ENCODE data around the gene HARS1.

HARS1 gene

GRCh38 chr5:140700177-140701144, 9.3 kb upstream of the HARS1 start, which contains the start of gene ZMAT2:
Gene ZMAT2 (plus strand): TSS chr5:140700447. CDS start chr5:140700461, 14 bp downstream.
- in situ Hi-C loops (cut with MboI; ENCODE audit: low pct_unique_long_range_greater_than_20kb, low sequenced_read_pairs, unreplicated experiment), result no loop called here
- no peak for TF ChIP-seq CTCF (IDR thresholded peaks at IDR 0.05; ENCODE audit: extremely low read depth, insufficient read depth, missing control alignments)
- peak; percentile 93 for DNase-seq (ENCODE audit: low spot score)

- DNase-seq (ENCODE audit: low spot score), result no peak
- in situ Hi-C loops (cut with MboI; ENCODE audit: low pct_unique_long_range_greater_than_20kb, low sequenced_read_pairs, unreplicated experiment), result no loop called here
- TF ChIP-seq CTCF (IDR thresholded peaks at IDR 0.05; ENCODE audit: extremely low read depth, insufficient read depth, missing control alignments), result no peak
These were observed 5.8 kb upstream of the HARS1 start for GRCh38 chr5:140696891-140697492.

GRCh38 chr5:140694276-140694675, 3.1 kb upstream of the HARS1 start:
- in situ Hi-C loops (cut with MboI; ENCODE audit: low pct_unique_long_range_greater_than_20kb, low sequenced_read_pairs, unreplicated experiment), result no loop called here
- no peak for TF ChIP-seq CTCF (IDR thresholded peaks at IDR 0.05; ENCODE audit: extremely low read depth, insufficient read depth, missing control alignments)
- DNase-seq (ENCODE audit: low spot score), result no peak

GRCh38 chr5:140690376-140690932, 716 bp downstream of the HARS1 start:
- in situ Hi-C loops (cut with MboI; ENCODE audit: low pct_unique_long_range_greater_than_20kb, low sequenced_read_pairs, unreplicated experiment), result no loop called here
- no peak for TF ChIP-seq CTCF (IDR thresholded peaks at IDR 0.05; ENCODE audit: extremely low read depth, insufficient read depth, missing control alignments)

GRCh38 chr5:140678993-140679392, 12.2 kb downstream of the HARS1 start:
- in situ Hi-C loops (cut with MboI; ENCODE audit: low pct_unique_long_range_greater_than_20kb, low sequenced_read_pairs, unreplicated experiment), result no loop called here
- TF ChIP-seq CTCF (IDR thresholded peaks at IDR 0.05; ENCODE audit: extremely low read depth, insufficient read depth, missing control alignments), result no peak
- DNase-seq (ENCODE audit: low spot score), result no peak

More at GRCh38 chr5:140690376-140690932, 716 bp downstream of the HARS1 start:
- no peak for DNase-seq (ENCODE audit: low spot score)

- DNase-seq (ENCODE audit: low spot score), result no peak
- TF ChIP-seq CTCF (IDR thresholded peaks at IDR 0.05; ENCODE audit: extremely low read depth, insufficient read depth, missing control alignments), result no peak
- in situ Hi-C loops (cut with MboI; ENCODE audit: low pct_unique_long_range_greater_than_20kb, low sequenced_read_pairs, unreplicated experiment), result no loop called here
These were observed 13.2 kb downstream of the HARS1 start for GRCh38 chr5:140677947-140678346.
